GM19468 (cell line): ENCODE data around the gene ABCF3.

Source experiments
- ATAC-seq: cut with Tn5 transposase; IDR thresholded peaks from one replicate; pipeline ENCODE4 v1.9.1; 2021; ENCODE audit warnings: mild to moderate bottlenecking, moderate library complexity, moderate number of reproducible peaks; ENCODE audit not compliant: unreplicated experiment; ENCODE audit errors: extremely low read depth

Gene ABCF3

DNA sequence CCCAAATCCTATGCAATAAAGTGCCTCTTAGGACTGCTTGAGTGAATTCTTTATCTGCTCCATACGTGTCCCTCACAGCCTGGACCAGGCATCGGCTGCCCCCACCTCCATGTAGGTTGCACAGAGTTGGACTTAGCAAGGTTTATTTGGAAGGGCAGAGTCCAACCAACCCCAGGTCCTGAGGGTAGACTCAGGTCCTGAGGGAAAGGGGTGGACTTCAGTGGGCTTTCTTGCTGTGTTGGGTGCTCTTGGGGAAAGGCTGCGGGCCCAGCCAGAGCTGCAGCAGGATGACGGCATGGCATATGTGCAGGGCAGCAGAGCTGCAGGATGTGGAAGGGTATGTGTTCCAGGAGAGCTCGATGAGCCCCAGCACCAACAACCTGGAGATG is 56.3 kb downstream of the ABCF3 start:
- ATAC-seq = no peak
